Heart right ventricle (tissue), 16 donors: ENCODE measurements around the gene LINGO3. TPM values are rescaled to one million over a fixed set of nuclear protein-coding genes. Genes with fewer than 3 reads are reported as not detected.

Experiments used
- ATAC-seq, 8 donors: fragments of 200-7000 bp; cut with Tn5 transposase; one replicate each; pipeline ENCODE4 v1.9.1; 2020; ENCODE audit warnings: mild to moderate bottlenecking in 8 of 8, moderate library complexity in 8 of 8, moderate number of reproducible peaks in 1 of 8
- DNase-seq, 2 donors: peaks; one replicate each; pipeline ENCODE4 v3.0.0-alpha.2; 2020
- H3K27ac ChIP-seq, 10 donors: fragments of 200-600 bp; sonication (generic) in 2 of 10; one replicate each; pipeline versions ENCODE4 v1.5.0 to v1.8.0; 2020 to 2022; ENCODE audit warnings: mild to moderate bottlenecking in 3 of 10
- H3K27me3 ChIP-seq, 7 donors: fragments of 200-600 bp; one replicate each; pipeline ENCODE4 v1.8.0; 2021 to 2022; ENCODE audit warnings: mild to moderate bottlenecking in 2 of 7
- H3K36me3 ChIP-seq, 9 donors: fragments of 200-600 bp; sonication (generic) in 1 of 9; one replicate each; pipeline versions ENCODE4 v1.5.0 to v1.8.0; 2020 to 2022; ENCODE audit warnings: mild to moderate bottlenecking in 2 of 9
- H3K4me1 ChIP-seq, 9 donors: fragments of 200-600 bp; sonication (generic) in 1 of 9; one replicate each; pipeline versions ENCODE4 v1.5.0 to v1.8.0; 2020 to 2022; ENCODE audit warnings: mild to moderate bottlenecking in 4 of 9
- H3K4me3 ChIP-seq, 10 donors: fragments of 200-600 bp; sonication (generic) in 2 of 10; one replicate each; pipeline versions ENCODE4 v1.5.0 to v1.8.0; 2020 to 2022; ENCODE audit warnings: mild to moderate bottlenecking in 7 of 10, moderate library complexity in 2 of 10
- H3K9me3 ChIP-seq, 11 donors: fragments of 200-600 bp in 10 of 11; sonication (generic) in 2 of 11; one replicate each; pipeline versions ENCODE4 v1.5.0 to v1.8.0; 2013 to 2022; ENCODE audit warnings: mild to moderate bottlenecking in 2 of 11, control low read depth in 1 of 11, moderate library complexity in 1 of 11
- CTCF ChIP-seq, 9 donors: fragments of 200-600 bp; sonication (generic) in 2 of 9; IDR thresholded peaks; one replicate each; pipeline versions ENCODE4 v1.5.0 to v1.8.0; 2021 to 2022; ENCODE audit warnings: antibody characterized with exemption in 9 of 9, mild to moderate bottlenecking in 5 of 9, moderate library complexity in 1 of 9
- WGBS, 2 donors: extraction: QIAGEN DNeasy Blood & Tissue Kit; methylation state at CpG; one replicate each; pipeline ENCODE4 v1.1.7; 2013; ENCODE audit warnings: inconsistent platforms in 1 of 2; 5-methylcytosine and 5-hydroxymethylcytosine counted together
- intact Hi-C, 10 donors: fragments of 100-400 bp; cut with DNase I; formaldehyde crosslinking; loops; one replicate each; pipeline versions ENCODE4 v1.11.1 to v1.14.2; 2022
- polyA plus RNA-seq, 2 donors: library from polyadenylated mRNA; stranded (reverse); fragments of 200-250 nt; gene quantifications; one replicate each; pipeline ENCODE4 v1.2.3, GENCODE V29; 2013
- total RNA-seq, 10 donors: library from RNA; stranded (reverse); fragmentation: NEBNext Ultra II Directional in 3 of 10; extraction: Animal tissue kit (Norgen Biotek cat#: 25700) in 3 of 10; gene quantifications; one replicate each; pipeline versions ENCODE4 v1.2.1 to v1.2.4, GENCODE V29; 2021 to 2023
- donor health status: Arrhythmogenic right ventricular cardiomyopathy.
- donor health status: ischemic (EF 13 %, LVEDD 7.1; RV severe dilation, severe dysfunction).
- donor health status: healthy with polysubstance abuse.
- donor health status: DM: no; HTN: yes; CAD: no.
- donor health status: DM: no; HTN: no; CAD: no.
- donor health status: ischemic (EF 25% LVEDD 6.9; RV normal size, moderate dysfunction).
- donor health status: ischemic (EF 25% LVEDD 5.7; RV mildly dilated, moderate dysfunction).
- donor health status: healthy.
- donor health status: DM: yes; HTN: yes; CAD: no.
- donor health status: Ischemic cardiomyopathy.
- donor health status: ischemic (EF 35%, LVEDD 5.7; RV mildly dilated, moderate dysfunction).
- donor health status: nonischemic (EF 11% LVEDD 7.7; RV severe dilation, severe dysfunction).
- donor health status: DM: yes; HTN: yes; CAD: no.
- donor health status: PGD.
- donor health status: ischemic (EF 29% LVEDD 5.4; RV normal size, mild dysfunction).
- donor health status: nonischemic (EF 23%, LVEDD 6.1; RV moderate dilation, normal function).

Gene LINGO3
- total and polyA plus RNA-seq, 12 donors = not detected

GRCh38 chr19:2309734-2310362 lies 1.9 kb upstream of the LINGO3 start:
- TF ChIP-seq CTCF (IDR thresholded peaks at IDR 0.05) = no peak
- Histone ChIP-seq H3K4me3 (no peak overlapping the region), H3K36me3 (no peaks in the 10 kb centered on the region), H3K4me1 (peaks cover 0 to 8% (median 0%) of the 10 kb centered on the region in 9 donors), H3K27me3 (peaks cover 0 to 85% (median 71%) of the 10 kb centered on the region in 7 donors), H3K9me3 (peaks cover 0 to 5% (median 0%) of the 10 kb centered on the region in 11 donors), H3K27ac (no peak overlapping the region)
- ATAC-seq (peak in 5 of 8 donors; percentile 46 to 61 (median 49)), DNase-seq (no peak)
- WGBS, 2 donors = 44 to 46% methylated on average over 17 of the region's 17 CpGs
- intact Hi-C loops = loop anchor here in 2 of 10 donors (2.0 to 10.0 kb wide), 2 partner anchors 25 to 75 kb away; partner anchors contain the start of genes PLEKHJ1 (in 1 of the 2) and SF3A2 (in 1 of the 2)

DNA sequence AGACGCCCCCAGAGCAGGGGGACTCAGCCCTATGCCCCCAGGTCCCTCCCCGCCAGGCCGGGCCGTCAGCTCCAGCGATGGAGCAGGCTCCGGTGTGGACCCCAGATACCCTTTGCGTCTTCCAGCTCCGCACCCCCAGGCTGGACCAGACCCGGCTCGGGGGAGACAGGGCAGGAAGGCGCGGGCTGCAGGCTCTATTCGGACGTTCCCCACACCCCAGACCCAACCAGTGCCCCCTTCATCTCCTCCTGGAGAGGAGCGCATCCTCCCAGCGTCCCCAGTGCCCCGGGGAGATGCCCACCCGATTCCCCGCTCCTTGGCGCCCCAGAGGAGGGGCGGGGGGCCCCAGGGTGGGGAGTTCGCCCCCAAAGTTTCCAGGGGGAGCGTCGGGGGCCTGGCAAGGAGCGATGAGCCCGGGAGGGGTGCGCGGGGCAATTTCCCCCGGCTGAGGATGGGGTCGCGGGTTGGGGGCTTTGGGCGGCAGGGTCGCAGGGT lies 389 bp downstream of the LINGO3 start:
- Histone ChIP-seq H3K36me3 (no peaks in the 10 kb centered on the region), H3K27ac (no peak overlapping the region), H3K4me1 (peaks cover 0 to 14% (median 2%) of the 10 kb centered on the region in 9 donors), H3K9me3 (no peaks in the 10 kb centered on the region), H3K27me3 (peaks cover 0 to 89% (median 71%) of the 10 kb centered on the region in 7 donors), H3K4me3 (no peak overlapping the region)
- ATAC-seq (no peak), DNase-seq (no peak)
- intact Hi-C loops = no loop called here
- no peak for TF ChIP-seq CTCF (IDR thresholded peaks at IDR 0.05)
- WGBS, 2 donors = 19 to 24% methylated on average over 32 to 33 of the region's 33 CpGs

DNA sequence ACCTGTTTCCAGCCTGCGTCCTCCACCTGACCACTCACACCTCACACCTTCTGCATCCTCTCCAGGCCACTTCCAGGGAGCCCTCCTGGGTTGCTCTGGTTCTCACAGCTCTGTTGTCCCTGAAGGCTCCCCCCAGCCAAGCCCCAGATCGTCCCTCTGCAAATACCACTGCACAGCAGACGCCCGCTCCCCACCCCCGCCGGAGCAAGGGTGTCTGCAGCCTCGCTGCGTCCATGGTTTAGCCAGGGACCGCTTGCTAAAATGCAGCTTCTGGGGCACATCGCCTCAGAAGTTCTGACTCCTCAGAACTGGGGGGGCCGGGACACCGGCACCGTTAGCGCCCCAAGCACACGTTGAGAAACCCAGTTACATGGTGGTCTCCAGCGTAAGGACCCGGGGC lies 983 bp downstream of the LINGO3 start:
- Histone ChIP-seq H3K9me3 (no peaks in the 10 kb centered on the region), H3K36me3 (no peaks in the 10 kb centered on the region), H3K4me3 (no peak overlapping the region), H3K27me3 (peaks cover 0 to 89% (median 71%) of the 10 kb centered on the region in 7 donors), H3K4me1 (peaks cover 5 to 20% (median 8%) of the 10 kb centered on the region in 9 donors), H3K27ac (no peak overlapping the region)
- intact Hi-C loops = no loop called here
- DNase-seq (no peak), ATAC-seq (no peak)
- TF ChIP-seq CTCF (IDR thresholded peaks at IDR 0.05) = no peak
- 58 to 67% methylated on average over 17 of the region's 17 CpGs for whole genome bisulfite sequencing, 2 donors

GRCh38 chr19:2306281-2306806 lies 1.6 kb downstream of the LINGO3 start:
- no peak for ATAC-seq
- 70 to 78% methylated on average over 19 of the region's 19 CpGs for WGBS, 2 donors
- peaks cover 0 to 88% (median 67%) of the 10 kb centered on the region in 7 donors for H3K27me3 ChIP-seq
- H3K9me3 ChIP-seq = no peaks in the 10 kb centered on the region
- DNase-seq = no peak
- no peak for TF ChIP-seq CTCF (IDR thresholded peaks at IDR 0.05)
- no peak overlapping the region for H3K27ac ChIP-seq
- H3K36me3 ChIP-seq = no peaks in the 10 kb centered on the region
- H3K4me1 ChIP-seq = peaks cover 5 to 21% (median 8%) of the 10 kb centered on the region in 9 donors
- no peak overlapping the region for H3K4me3 ChIP-seq
- intact Hi-C loops = no loop called here
